Measurements from ENCODE around the gene TNFAIP8.
A peak's percentile ranks its signal among the peaks of the same experiment; 100 is the strongest.

Gene TNFAIP8

DNA sequence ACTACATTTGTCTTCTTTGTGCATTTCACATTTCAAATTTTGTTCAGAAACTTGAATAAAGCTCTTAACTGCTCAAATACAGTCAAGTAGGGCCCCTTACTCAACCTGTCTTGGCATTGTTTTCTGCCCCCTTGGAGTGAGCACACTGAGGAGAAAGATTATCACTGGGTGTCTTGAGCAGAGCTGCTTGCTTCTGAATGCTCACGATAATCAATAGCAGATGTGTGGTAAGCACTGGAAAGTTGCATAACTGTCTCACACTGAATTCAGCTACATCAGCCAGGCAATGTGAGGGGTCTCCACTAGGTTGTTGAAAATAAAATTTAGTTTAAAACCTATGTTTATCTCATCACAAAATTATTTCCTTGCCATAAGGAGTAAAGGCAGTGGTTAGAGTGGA lies 7.8 kb upstream of the TNFAIP8 start:
- DNase-seq (ENCODE audit: low read depth): peak; percentile 73

- DNase-seq (ENCODE audit: low read depth): no peak
Measured at GRCh38 chr5:119353213-119353612, 2.6 kb upstream of the TNFAIP8 start.

DNA sequence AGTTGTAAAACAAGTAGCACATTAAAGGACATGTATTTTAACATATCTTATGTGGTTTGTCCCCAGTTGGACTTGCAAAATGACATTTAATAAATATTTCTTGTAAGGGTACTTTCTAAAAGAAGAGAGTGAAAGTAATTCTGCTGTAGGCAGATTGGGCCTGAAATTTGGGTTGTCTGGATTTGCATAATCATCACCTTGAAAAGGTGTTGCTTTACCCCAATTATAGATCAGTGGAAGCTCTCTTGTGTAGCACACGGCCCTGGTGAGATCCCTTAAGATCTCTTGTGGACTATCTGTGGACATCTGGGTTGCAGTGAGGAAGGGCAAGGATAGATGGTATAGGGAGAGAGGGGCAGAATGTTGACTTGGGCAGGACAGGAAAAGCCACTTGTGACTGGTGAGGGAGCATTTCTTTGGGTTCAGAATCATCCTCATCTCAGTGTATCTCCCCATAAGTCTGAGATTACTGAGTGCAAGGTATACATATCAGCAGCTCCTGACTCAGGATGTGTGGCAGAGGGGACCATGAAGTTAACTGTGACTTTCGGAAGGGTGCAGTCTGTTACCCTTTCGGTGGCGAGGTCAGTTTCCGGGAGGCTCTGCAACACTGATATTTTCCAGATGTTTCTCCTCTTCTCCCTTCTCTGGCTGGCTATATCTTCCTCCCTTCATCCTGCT lies 2.0 kb upstream of the TNFAIP8 start:
- no peak for DNase-seq (ENCODE audit: low read depth)

- no peak for DNase-seq (ENCODE audit: low read depth)
Measured at GRCh38 chr5:119354537-119355243, 1.1 kb upstream of the TNFAIP8 start.

- DNase-seq (ENCODE audit: low read depth): no peak
Measured at GRCh38 chr5:119355244-119355638, 578 bp upstream of the TNFAIP8 start.

DNA sequence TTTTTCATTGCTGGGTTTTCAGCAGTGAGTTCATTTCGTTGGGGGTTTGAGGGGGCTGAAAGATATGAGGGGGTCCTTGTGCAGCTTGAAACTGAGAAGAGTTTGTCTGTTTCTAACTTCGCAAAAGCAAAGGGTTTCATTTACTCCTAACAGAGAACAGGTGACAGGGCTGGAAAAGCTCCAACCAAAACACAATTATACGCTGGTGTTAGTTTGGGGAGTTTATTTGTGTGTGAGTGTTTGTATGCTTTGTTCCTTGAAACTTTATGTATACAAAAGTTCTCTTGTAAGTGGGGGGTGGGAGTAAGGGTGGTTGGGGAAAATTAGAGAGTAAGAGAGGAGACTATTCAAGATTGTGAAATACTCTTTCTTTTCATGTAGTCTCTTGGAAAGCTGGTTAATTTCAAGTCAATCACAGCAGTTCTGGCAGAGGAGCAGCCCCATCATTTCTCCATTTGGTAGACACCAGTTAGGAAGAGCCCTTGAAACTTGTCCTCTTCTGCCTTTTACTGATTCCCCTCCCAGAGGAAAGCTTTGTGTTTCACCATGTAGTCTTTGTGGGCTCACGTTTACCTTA lies 881 bp downstream of the TNFAIP8 start:
- DNase-seq (ENCODE audit: low read depth): peak; percentile 63

DNA sequence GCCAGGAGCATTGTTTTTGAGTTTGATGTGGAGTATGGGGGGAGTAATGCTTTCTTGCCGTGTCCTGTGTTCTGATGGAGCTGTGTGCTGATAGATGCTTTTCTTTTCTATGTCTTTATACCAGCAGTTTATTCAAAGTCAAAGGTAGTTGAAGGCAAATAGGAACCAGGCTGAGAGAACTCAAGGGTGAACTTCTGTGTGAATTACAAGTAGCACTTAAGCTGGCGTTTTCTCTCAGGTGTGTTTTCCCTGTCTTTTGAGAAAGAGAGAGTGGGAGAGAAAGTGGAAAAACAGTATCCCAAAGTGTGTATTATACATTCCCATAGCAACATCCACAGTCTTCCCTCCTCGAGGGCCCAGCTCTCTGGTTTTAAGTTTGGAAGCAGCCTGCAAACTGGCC lies 1.5 kb downstream of the TNFAIP8 start:
- DNase-seq (ENCODE audit: low read depth): no peak

- DNase-seq (ENCODE audit: low read depth): no peak
Measured at GRCh38 chr5:119357808-119358529, 2.1 kb downstream of the TNFAIP8 start.

GRCh38 chr5:119358530-119358900 lies 2.7 kb downstream of the TNFAIP8 start:
- no peak for DNase-seq (ENCODE audit: low read depth)

DNA sequence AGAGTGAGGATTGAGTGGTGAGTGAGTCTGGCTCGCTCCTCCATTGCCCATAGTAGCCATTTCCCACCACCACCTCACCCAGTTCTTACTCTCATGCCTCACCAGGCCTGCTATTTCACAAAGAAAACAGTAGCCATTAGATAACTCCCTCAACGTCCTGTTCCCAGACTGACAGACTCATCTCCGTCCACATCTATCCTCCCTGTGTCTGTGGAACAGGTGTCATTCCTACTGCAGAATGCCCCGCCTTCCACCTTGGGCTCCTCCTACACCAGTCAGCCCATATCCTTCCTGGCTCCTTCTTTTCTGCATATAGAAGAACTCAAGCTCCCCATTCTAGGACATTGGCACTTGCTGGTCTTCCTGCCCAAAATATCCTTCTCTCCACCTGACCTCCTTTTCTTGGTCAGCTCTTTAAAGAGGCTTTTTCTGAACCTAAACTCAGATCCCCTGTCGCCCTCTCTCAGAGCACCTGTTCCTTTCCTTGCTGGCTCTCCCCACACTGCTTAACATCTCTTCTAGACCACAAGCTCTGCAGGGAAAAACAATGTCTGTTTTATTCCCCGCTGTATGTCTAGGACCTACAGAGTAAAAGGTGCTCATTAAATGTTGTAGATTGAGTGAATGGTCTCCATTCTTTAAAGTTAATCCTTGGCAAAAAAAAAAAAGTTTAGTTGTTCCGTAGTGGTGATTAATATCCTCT lies 3.2 kb downstream of the TNFAIP8 start:
- no peak for DNase-seq (ENCODE audit: low read depth)

DNA sequence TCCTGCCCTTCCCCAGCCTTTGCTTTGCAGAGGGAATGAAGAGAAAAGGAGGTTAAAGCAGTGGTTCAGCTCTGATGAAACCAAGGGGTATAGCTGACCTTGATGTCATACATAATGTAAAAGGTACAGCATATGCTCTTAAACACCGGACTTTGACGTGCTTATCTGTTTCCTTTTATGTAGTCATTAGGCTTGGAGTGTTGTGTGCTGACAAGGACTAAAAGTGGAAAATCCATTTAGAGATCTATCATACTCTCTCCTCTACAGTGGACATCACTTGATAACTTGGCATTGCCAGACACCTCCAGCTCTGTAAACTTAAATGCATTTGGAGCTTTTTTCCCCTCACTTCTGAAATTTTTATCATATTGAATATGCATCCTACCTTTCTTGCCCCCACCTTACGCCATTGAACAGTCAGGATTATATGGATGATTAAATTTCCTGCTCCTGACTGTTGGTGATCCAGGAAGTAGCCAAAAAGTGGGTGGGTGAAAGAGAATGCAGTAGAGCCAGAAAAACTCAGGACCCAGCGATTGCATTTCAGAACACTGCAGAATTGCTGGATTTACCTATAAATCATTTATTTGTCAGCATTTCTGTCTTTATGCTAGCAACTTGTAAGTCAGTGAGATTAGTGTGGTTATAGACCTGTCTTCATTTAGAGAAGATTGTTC lies 4.1 kb downstream of the TNFAIP8 start:
- no peak for DNase-seq (ENCODE audit: low read depth)

DNA sequence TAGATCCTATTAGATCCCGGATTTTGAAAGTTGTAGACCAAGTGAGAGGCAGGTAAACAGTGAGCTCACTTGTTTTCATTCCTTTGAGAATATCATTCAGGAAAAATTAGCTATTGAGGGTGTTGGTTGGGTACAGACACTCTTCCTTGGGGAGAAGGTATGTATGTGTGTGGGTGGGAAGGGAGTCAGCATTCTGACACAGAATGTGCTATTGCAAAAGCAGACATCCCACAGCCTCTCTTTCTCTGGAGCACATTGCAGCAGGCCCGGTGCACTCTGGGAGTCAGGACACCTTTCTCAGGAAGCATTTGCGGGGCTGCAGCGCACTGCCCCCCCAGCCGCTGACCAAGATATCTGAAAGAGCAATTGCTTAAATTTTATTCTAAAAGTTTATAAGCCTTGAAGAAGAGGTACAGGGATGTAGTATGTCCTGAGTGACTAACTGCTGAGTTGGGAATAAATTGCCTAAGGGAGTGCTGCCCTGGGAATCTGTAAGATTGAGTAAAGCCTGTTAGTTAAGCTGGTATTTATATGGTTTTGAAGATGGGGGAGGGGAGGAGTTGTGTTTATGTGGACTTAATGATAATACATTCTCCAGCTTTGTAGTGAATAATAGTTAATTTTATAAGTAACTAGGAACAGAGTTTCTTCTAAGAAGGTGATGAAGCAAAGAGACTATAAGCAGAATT lies 5.2 kb downstream of the TNFAIP8 start:
- DNase-seq (ENCODE audit: low read depth): peak; percentile 52

DNA sequence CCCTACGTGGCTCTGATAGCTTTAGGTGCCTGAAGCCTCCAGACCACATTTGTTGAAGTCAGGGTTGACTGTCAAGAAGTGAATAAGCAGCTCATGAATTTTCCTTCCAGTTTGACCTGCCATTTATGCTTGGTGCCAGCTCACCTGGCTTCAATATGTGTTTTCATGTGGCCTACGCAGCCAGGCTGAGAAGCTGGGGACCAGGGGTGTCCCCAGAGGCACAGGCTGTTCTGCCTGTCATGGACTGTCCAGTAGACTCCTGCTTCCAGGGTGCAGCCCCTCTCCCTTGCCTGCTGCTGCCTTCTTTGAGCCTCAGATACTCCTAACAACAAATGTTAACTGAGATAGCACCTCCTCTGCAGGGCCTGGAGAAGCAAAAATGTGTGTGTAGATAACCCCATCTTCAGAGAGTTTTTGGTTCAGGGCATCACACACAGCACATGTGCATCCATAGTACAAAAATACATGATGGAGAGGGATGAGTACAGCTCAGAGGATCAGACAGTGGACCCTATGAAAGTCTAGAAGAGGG lies 5.8 kb downstream of the TNFAIP8 start:
- DNase-seq (ENCODE audit: low read depth): no peak

- DNase-seq (ENCODE audit: low read depth): no peak
Measured at GRCh38 chr5:119362714-119363113, 6.9 kb downstream of the TNFAIP8 start.

- no peak for DNase-seq (ENCODE audit: low read depth)
Measured at GRCh38 chr5:119363271-119363670, 7.5 kb downstream of the TNFAIP8 start.

DNA sequence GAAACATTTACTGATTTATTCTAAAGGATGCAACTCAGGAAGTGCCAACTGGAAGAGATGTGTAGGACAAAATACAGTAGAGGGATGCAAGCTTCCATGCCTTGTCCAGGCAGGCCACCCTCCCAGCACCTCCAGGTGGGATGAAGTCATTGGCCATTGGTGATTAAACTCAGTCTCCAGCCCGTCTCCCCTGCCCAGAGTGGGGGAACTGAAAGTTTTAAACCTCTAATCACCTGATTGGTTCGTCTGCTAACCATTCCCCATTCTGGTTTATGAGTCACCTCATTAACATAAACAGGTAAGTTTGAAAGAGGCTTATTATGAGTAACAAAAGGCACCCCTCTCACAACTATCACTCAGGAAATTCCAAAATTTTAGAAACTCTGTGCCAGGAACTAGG lies 8.1 kb downstream of the TNFAIP8 start:
- no peak for DNase-seq (ENCODE audit: low read depth)

GRCh38 chr5:119365847-119366539 lies 10.2 kb downstream of the TNFAIP8 start:
- DNase-seq (ENCODE audit: low read depth): no peak

DNA sequence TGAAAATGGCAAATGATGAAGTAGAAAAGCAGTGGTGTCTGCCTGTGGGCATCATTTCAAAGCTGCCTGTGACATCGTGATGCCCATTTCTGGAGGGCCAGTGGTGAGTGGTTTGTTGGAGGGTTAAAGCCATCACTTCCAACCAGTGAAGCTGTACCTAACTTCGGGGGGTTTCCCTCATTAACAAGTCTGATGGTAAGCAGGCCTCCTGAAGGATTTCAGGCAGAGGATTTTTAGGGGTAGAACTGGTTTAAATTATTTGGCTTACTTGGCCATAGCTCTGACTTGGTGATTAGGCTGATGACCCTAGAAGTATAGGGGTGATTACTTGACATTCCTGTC lies 10.7 kb downstream of the TNFAIP8 start:
- no peak for DNase-seq (ENCODE audit: low read depth)

GRCh38 chr5:119367502-119368237 lies 11.9 kb downstream of the TNFAIP8 start:
- peak; percentile 29 for DNase-seq (ENCODE audit: low read depth)

- no peak for DNase-seq (ENCODE audit: low read depth)
Measured at GRCh38 chr5:119368238-119368630, 12.4 kb downstream of the TNFAIP8 start.

Data from fibroblast of gingiva (primary cell).